IMR-90 (cell line): ENCODE results near the gene TAB2. TPM values are rescaled to one million over a fixed set of nuclear protein-coding genes. Genes with fewer than 3 reads are reported as not detected.

Experiments
- ATAC-seq: fragments of 200-7000 bp; cut with Tn5 transposase; 2 replicates; pipeline ENCODE4 v1.9.1; 2020; ENCODE audit warnings: low read depth, mild to moderate bottlenecking, moderate library complexity
- BruUV-seq: library from RNA; stranded (reverse); fragments of 400-500 nt; replicated peaks from 2 replicates; lab custom pipeline; 2021; lab: Mats Ljungman, UMichigan
- CTCF ChIA-PET: fragments of 300-600 bp; formaldehyde crosslinking; extraction: SDS; loops from one replicate; lab custom pipeline; 2021; ENCODE audit warnings: antibody characterized with exemption; lab: Yijun Ruan, JAX
- POLR2A ChIA-PET: fragments of 300-600 bp; sonication (Branson Sonifier 250); formaldehyde crosslinking; loops from one replicate; lab custom pipeline; 2022; ENCODE audit warnings: antibody characterized with exemption; ENCODE audit not compliant: unreplicated experiment; lab: Charles Lee
- DNase-seq: peaks from one replicate; pipeline ENCODE4 v3.0.0; 2013
- H2AFZ ChIP-seq: replicated peaks from 2 replicates; pipeline ENCODE3; 2013; ENCODE audit warnings: low read length, mild to moderate bottlenecking; ENCODE audit not compliant: poor library complexity
- H2AK5ac ChIP-seq: 2 replicates; pipeline ENCODE4 v1.6.1; 2013; ENCODE audit warnings: low read depth, low read length, inconsistent platforms
- H2AK9ac ChIP-seq: replicated peaks from 2 replicates; pipeline ENCODE3; 2013; ENCODE audit warnings: mild to moderate bottlenecking, low read depth, low read length, moderate library complexity; ENCODE audit not compliant: poor library complexity
- H2BK120ac ChIP-seq: 2 replicates; pipeline ENCODE4 v1.6.1; 2013; ENCODE audit warnings: low read depth, low read length, inconsistent platforms
- H2BK15ac ChIP-seq: 3 replicates; pipeline ENCODE4 v1.6.1; 2013; ENCODE audit warnings: low read depth, low read length, inconsistent platforms
- H2BK20ac ChIP-seq: 2 replicates; pipeline ENCODE4 v1.6.1; 2013; ENCODE audit warnings: low read depth, mild to moderate bottlenecking, inconsistent platforms, low read length, moderate library complexity
- H2BK5ac ChIP-seq: 2 replicates; pipeline ENCODE4 v1.6.1; 2013; ENCODE audit warnings: mild to moderate bottlenecking, low read depth, low read length, inconsistent platforms; ENCODE audit not compliant: poor library complexity, severe bottlenecking
- H3K14ac ChIP-seq: replicated peaks from 2 replicates; pipeline ENCODE4 v1.6.1; 2013; ENCODE audit warnings: low read depth, low read length, inconsistent platforms
- H3K18ac ChIP-seq: 2 replicates; pipeline ENCODE4 v1.6.1; 2013; ENCODE audit warnings: low read depth, low read length, control low read depth
- H3K23ac ChIP-seq: 2 replicates; pipeline ENCODE4 v1.6.1; 2013; ENCODE audit warnings: low read depth, low read length, inconsistent platforms
- H3K27ac ChIP-seq: 2 replicates; pipeline ENCODE4 v1.5.1; 2013; ENCODE audit warnings: mild to moderate bottlenecking, control low read depth, low read length; ENCODE audit not compliant: insufficient read depth
- H3K27me3 ChIP-seq: 2 replicates; pipeline ENCODE4 v1.6.1; 2013; ENCODE audit warnings: low read length; ENCODE audit not compliant: control insufficient read depth, insufficient read depth
- H3K36me3 ChIP-seq: 2 replicates; pipeline ENCODE4 v1.6.1; 2013; ENCODE audit warnings: low read length, mixed read lengths; ENCODE audit not compliant: control insufficient read depth, insufficient read depth
- H3K4ac ChIP-seq: 2 replicates; pipeline ENCODE4 v1.6.1; 2013; ENCODE audit warnings: low read depth, low read length, inconsistent platforms
- H3K4me1 ChIP-seq: 2 replicates; pipeline ENCODE4 v1.6.1; 2013; ENCODE audit warnings: low read length, mixed read lengths; ENCODE audit not compliant: control insufficient read depth, insufficient read depth
- H3K4me2 ChIP-seq: 2 replicates; pipeline ENCODE4 v1.6.1; 2013; ENCODE audit warnings: low read depth, mild to moderate bottlenecking, control low read depth, low read length, moderate library complexity
- H3K4me3 ChIP-seq: 2 replicates; pipeline ENCODE4 v1.5.1; 2013; ENCODE audit warnings: low read depth, mild to moderate bottlenecking, control low read depth, low read length, moderate library complexity; ENCODE audit not compliant: insufficient read depth
- H3K56ac ChIP-seq: 2 replicates; pipeline ENCODE4 v1.6.1; 2013; ENCODE audit warnings: low read length, inconsistent platforms; ENCODE audit not compliant: insufficient read depth; ENCODE audit errors: extremely low read depth
- H3K79me1 ChIP-seq, 2 experiments: 2 replicates each; pipeline ENCODE4 v1.6.1; 2013; ENCODE audit warnings: low read length in 2 of 2, inconsistent platforms in 1 of 2, low read depth in 1 of 2
- H3K9ac ChIP-seq: 2 replicates; pipeline ENCODE4 v1.6.1; 2013; ENCODE audit warnings: low read depth, low read length, control low read depth
- H3K9me1 ChIP-seq: 2 replicates; pipeline ENCODE4 v1.6.1; 2013; ENCODE audit warnings: low read length, inconsistent platforms; ENCODE audit not compliant: insufficient read depth
- H3K9me3 ChIP-seq: 2 replicates; pipeline ENCODE4 v1.6.1; 2013; ENCODE audit warnings: low read length; ENCODE audit not compliant: control insufficient read depth, insufficient read depth
- H4K20me1 ChIP-seq: 2 replicates; pipeline ENCODE4 v1.6.1; 2013; ENCODE audit warnings: low read length, inconsistent platforms; ENCODE audit not compliant: insufficient read depth
- H4K5ac ChIP-seq: 2 replicates; pipeline ENCODE4 v1.6.1; 2013; ENCODE audit warnings: mild to moderate bottlenecking, low read depth, low read length, control low read depth
- H4K8ac ChIP-seq, 2 experiments: 2 replicates each; pipeline ENCODE4 v1.6.1; 2013; ENCODE audit warnings: low read depth in 2 of 2, low read length in 2 of 2, control low read depth in 1 of 2, inconsistent platforms in 1 of 2
- H4K91ac ChIP-seq: 2 replicates; pipeline ENCODE4 v1.6.1; 2013; ENCODE audit warnings: low read depth, low read length, inconsistent platforms; ENCODE audit not compliant: insufficient read depth
- BHLHE40 ChIP-seq: fragments of 150-350 bp; IDR thresholded peaks from 2 replicates; pipeline ENCODE4 v1.6.1; 2016; ENCODE audit warnings: mild to moderate bottlenecking, low read depth, low read length
- CEBPB ChIP-seq: IDR thresholded peaks from 2 replicates; pipeline ENCODE4 v1.6.1; 2012; ENCODE audit warnings: low read depth, low read length, improper control_type of control experiment
- CHD1 ChIP-seq: IDR thresholded peaks from 2 replicates; pipeline ENCODE4 v1.6.1; 2012; ENCODE audit warnings: low read depth, low read length, improper control_type of control experiment
- FOS ChIP-seq: fragments of 150-350 bp; IDR thresholded peaks from 2 replicates; pipeline ENCODE4 v1.6.1; 2016; ENCODE audit warnings: low read depth, low read length
- MAFK ChIP-seq: IDR thresholded peaks from 2 replicates; pipeline ENCODE4 v1.6.1; 2012; ENCODE audit warnings: low read depth, low read length, improper control_type of control experiment
- MAZ ChIP-seq: IDR thresholded peaks from 2 replicates; pipeline ENCODE4 v1.6.1; 2012; ENCODE audit warnings: low read depth, mild to moderate bottlenecking, low read length, improper control_type of control experiment, moderate library complexity, borderline replicate concordance
- MXI1 ChIP-seq: IDR thresholded peaks from 2 replicates; pipeline ENCODE4 v1.6.1; 2012; ENCODE audit warnings: low read depth, mild to moderate bottlenecking, low read length, moderate library complexity, borderline replicate concordance
- NFE2L2 ChIP-seq: fragments of 150-350 bp; IDR thresholded peaks from 2 replicates; pipeline ENCODE4 v1.6.1; 2016; ENCODE audit warnings: low read depth, mild to moderate bottlenecking, low read length
- POLR2A ChIP-seq: IDR thresholded peaks from 2 replicates; pipeline ENCODE4 v1.6.1; 2012; ENCODE audit warnings: mild to moderate bottlenecking, low read depth, low read length
- RAD21 ChIP-seq: IDR thresholded peaks from 2 replicates; pipeline ENCODE4 v1.6.1; 2012; ENCODE audit warnings: low read length, improper control_type of control experiment
- RCOR1 ChIP-seq: IDR thresholded peaks from 2 replicates; pipeline ENCODE4 v1.6.1; 2012; ENCODE audit warnings: mild to moderate bottlenecking, low read length, improper control_type of control experiment; ENCODE audit not compliant: insufficient replicate concordance
- RFX5 ChIP-seq: IDR thresholded peaks from 2 replicates; pipeline ENCODE4 v1.8.0; 2012; ENCODE audit warnings: low read depth, mild to moderate bottlenecking, low read length, moderate library complexity
- SMC3 ChIP-seq: fragments of 150-350 bp; IDR thresholded peaks from 2 replicates; pipeline ENCODE4 v1.6.1; 2016; ENCODE audit warnings: low read depth, mild to moderate bottlenecking, antibody characterized with exemption, low read length, moderate library complexity
- WGBS, 2 experiments: methylation state at CpG; one replicate each; pipeline versions ENCODE4 v1.1.5 to v1.1.7; 2013; ENCODE audit warnings: missing lambda C conversion rate in 2 of 2; ENCODE audit not compliant: insufficient read length in 1 of 2; ENCODE audit errors: extremely low coverage in 2 of 2; 5-methylcytosine and 5-hydroxymethylcytosine counted together
- dilution Hi-C: fragments of 300-500 bp; cut with HindIII; formaldehyde crosslinking; loops from one replicate; pipeline ENCODE4 v1.14.3; 2018; ENCODE audit warnings: low sequenced_read_pairs; ENCODE audit not compliant: unreplicated experiment
- in situ Hi-C: fragments of 300-500 bp; cut with MboI; formaldehyde crosslinking; loops from 3 replicates; pipeline ENCODE4 v1.14.3; 2019; ENCODE audit warnings: low sequenced_read_pairs, inconsistent platforms, mixed read lengths
- intact Hi-C: fragments of 100-400 bp; cut with micrococcal nuclease; formaldehyde crosslinking; loops from 2 replicates; pipeline ENCODE4 v1.10.0; 2022
- polyA plus RNA-seq, 3 experiments: library from polyadenylated mRNA; depleted of rRNA; stranded (reverse); fragments of >200 nt; gene quantifications; 2 replicates each; pipeline ENCODE4 v1.2.3, GENCODE V29; 2012; ENCODE audit warnings: low replicate concordance in 1 of 3
- total RNA-seq: library from RNA; depleted of rRNA; stranded (reverse); fragments of >200 nt; gene quantifications from 2 replicates; pipeline ENCODE4 v1.2.3, GENCODE V29; 2012
- TF ChIP-seq, protein P1 (sequence below): fragments of 150-350 bp; IDR thresholded peaks from 2 replicates; pipeline ENCODE4 v1.6.1; 2017; ENCODE audit warnings: mild to moderate bottlenecking, antibody characterized with exemption, low read length, low read depth
- TF ChIP-seq, protein P2 (sequence below): fragments of 150-350 bp; IDR thresholded peaks from 2 replicates; pipeline ENCODE4 v1.6.1; 2016; ENCODE audit warnings: low read depth, mild to moderate bottlenecking, low read length, moderate library complexity, borderline replicate concordance
- TF ChIP-seq, protein P3 (sequence below): conservative IDR thresholded peaks from 2 replicates; pipeline ENCODE4 v1.5.1; 2012; ENCODE audit warnings: mild to moderate bottlenecking, low read depth, low read length, improper control_type of control experiment

Gene TAB2
- total and polyA plus RNA-seq, 2 of the 4 experiments (the other 2 are of a cell fraction), result 20.8 to 25.3 TPM

DNA sequence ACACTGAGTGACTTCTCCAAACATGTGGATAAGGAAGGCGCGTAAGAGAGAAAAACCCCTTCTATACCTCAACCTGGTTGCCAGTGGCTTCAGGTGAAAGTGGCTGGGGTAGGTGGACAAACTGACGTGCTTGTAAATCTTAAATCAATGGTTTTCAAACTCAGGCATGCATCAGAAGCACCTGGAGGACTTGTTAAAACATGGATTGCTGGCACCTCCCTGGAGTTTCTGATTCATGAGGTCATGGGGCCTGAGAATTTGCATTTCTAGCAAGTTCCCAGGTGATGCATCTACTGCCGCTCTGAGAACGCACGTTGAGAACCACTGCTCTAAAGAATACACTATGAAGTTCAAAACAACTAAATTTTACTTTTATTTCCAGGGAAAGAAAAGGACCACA is 31.9 kb upstream of the TAB2 start:
- H3K18ac ChIP-seq, result no peak overlapping the region
- H4K91ac ChIP-seq, result no peak overlapping the region
- dilution Hi-C loops (no loop called here), intact Hi-C loops (no loop called here), in situ Hi-C loops (no loop called here)
- POLR2A ChIA-PET, result no interaction called here
- H3K9me3 ChIP-seq, result no peaks in the 10 kb centered on the region
- H2BK15ac ChIP-seq, result no peak overlapping the region
- H4K5ac ChIP-seq, result no peak overlapping the region
- H4K20me1 ChIP-seq, result no peaks in the 10 kb centered on the region
- no peak overlapping the region for H2BK120ac ChIP-seq
- H3K9ac ChIP-seq, result no peak overlapping the region
- no CpG with 5 or more reads among the region's 6 CpGs for WGBS, 2 experiments
- no peak overlapping the region for H2BK20ac ChIP-seq
- DNase-seq (no peak), ATAC-seq (no peak)
- H2BK5ac ChIP-seq, result no peak overlapping the region
- no peak overlapping the region for H3K4ac ChIP-seq
- H3K27me3 ChIP-seq, result peaks cover 12% of the 10 kb centered on the region
- no TSS peak for BruUV-seq
- H3K27ac ChIP-seq, result no peak overlapping the region
- no peak overlapping the region for H2AK5ac ChIP-seq
- TF ChIP-seq POLR2A (no peak), FOS (no peak), MAZ (no peak), RCOR1 (no peak), MXI1 (no peak), RFX5 (no peak), RAD21 (no peak), CHD1 (no peak), NFE2L2 (no peak), BHLHE40 (no peak), SMC3 (no peak), CEBPB (no peak), MAFK (no peak)
- TF ChIP-seq, protein P1, sequence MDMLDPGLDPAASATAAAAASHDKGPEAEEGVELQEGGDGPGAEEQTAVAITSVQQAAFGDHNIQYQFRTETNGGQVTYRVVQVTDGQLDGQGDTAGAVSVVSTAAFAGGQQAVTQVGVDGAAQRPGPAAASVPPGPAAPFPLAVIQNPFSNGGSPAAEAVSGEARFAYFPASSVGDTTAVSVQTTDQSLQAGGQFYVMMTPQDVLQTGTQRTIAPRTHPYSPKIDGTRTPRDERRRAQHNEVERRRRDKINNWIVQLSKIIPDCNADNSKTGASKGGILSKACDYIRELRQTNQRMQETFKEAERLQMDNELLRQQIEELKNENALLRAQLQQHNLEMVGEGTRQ, result no peak
- TF ChIP-seq, protein P2, sequence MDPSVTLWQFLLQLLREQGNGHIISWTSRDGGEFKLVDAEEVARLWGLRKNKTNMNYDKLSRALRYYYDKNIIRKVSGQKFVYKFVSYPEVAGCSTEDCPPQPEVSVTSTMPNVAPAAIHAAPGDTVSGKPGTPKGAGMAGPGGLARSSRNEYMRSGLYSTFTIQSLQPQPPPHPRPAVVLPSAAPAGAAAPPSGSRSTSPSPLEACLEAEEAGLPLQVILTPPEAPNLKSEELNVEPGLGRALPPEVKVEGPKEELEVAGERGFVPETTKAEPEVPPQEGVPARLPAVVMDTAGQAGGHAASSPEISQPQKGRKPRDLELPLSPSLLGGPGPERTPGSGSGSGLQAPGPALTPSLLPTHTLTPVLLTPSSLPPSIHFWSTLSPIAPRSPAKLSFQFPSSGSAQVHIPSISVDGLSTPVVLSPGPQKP, result no peak
- TF ChIP-seq, protein P3, sequence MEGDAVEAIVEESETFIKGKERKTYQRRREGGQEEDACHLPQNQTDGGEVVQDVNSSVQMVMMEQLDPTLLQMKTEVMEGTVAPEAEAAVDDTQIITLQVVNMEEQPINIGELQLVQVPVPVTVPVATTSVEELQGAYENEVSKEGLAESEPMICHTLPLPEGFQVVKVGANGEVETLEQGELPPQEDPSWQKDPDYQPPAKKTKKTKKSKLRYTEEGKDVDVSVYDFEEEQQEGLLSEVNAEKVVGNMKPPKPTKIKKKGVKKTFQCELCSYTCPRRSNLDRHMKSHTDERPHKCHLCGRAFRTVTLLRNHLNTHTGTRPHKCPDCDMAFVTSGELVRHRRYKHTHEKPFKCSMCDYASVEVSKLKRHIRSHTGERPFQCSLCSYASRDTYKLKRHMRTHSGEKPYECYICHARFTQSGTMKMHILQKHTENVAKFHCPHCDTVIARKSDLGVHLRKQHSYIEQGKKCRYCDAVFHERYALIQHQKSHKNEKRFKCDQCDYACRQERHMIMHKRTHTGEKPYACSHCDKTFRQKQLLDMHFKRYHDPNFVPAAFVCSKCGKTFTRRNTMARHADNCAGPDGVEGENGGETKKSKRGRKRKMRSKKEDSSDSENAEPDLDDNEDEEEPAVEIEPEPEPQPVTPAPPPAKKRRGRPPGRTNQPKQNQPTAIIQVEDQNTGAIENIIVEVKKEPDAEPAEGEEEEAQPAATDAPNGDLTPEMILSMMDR, result no peak
- CTCF ChIA-PET, result no interaction called here
- no peaks in the 10 kb centered on the region for H3K79me1 ChIP-seq
- no peak overlapping the region for H3K4me2 ChIP-seq
- no peak overlapping the region for H3K4me3 ChIP-seq
- H3K4me1 ChIP-seq, result no peaks in the 10 kb centered on the region
- H2AFZ ChIP-seq, result no peak overlapping the region
- no peak overlapping the region for H3K14ac ChIP-seq
- no peak overlapping the region for H3K56ac ChIP-seq
- no peak overlapping the region for H2AK9ac ChIP-seq
- no peaks in the 10 kb centered on the region for H3K9me1 ChIP-seq
- H4K8ac ChIP-seq, result no peak overlapping the region
- H3K36me3 ChIP-seq, result no peaks in the 10 kb centered on the region
- H3K23ac ChIP-seq, result no peak overlapping the region
